GM10248 (cell line): ENCODE data around the gene PIP5K1C.

ENCODE experiments used
- CTCF ChIA-PET: fragments of 300-600 bp; sonication (Branson Sonifier 250); formaldehyde crosslinking; extraction: SDS; loops from one replicate; lab custom pipeline; 2021; ENCODE audit warnings: antibody characterized with exemption; lab: Yijun Ruan, JAX
- POLR2A ChIA-PET: fragments of 350-650 bp; sonication (Branson Sonifier 250); formaldehyde crosslinking; extraction: SDS; loops from one replicate; lab custom pipeline; 2020; ENCODE audit warnings: antibody characterized with exemption; lab: Yijun Ruan, JAX
- DNase-seq: peaks from one replicate; pipeline ENCODE4 v3.0.0; 2012; ENCODE audit errors: extremely low spot score
- TF ChIP-seq, protein P1 (sequence below): IDR thresholded peaks from 2 replicates; pipeline ENCODE4 v1.5.1; 2012; ENCODE audit warnings: mild to moderate bottlenecking, low read depth; ENCODE audit errors: extremely low read depth, missing control alignments, control extremely low read depth

PIP5K1C gene

DNA sequence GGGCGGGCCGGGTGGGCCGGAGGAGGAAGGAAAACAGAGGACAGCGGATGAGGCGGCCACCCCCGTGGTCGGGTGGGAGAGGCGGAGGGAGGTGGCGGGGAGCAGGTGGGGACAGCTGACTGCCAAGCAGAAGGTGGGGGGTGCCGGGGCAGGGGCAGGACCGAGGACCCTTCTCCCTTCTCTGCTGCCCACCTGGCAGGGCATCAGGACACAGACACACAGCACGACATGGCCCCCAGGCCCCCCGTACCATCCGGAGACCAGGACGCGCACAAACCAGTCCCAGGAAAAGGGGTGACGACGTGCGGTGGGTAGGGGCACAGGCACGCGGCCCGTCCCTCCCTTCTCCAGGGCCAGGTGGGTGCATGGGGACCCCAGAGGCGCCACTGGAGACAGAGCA lies 62.6 kb downstream of the PIP5K1C start:
- DNase-seq, result no peak
- ChIA-PET POLR2A (no interaction called here), CTCF (no interaction called here)
- TF ChIP-seq, protein P1, sequence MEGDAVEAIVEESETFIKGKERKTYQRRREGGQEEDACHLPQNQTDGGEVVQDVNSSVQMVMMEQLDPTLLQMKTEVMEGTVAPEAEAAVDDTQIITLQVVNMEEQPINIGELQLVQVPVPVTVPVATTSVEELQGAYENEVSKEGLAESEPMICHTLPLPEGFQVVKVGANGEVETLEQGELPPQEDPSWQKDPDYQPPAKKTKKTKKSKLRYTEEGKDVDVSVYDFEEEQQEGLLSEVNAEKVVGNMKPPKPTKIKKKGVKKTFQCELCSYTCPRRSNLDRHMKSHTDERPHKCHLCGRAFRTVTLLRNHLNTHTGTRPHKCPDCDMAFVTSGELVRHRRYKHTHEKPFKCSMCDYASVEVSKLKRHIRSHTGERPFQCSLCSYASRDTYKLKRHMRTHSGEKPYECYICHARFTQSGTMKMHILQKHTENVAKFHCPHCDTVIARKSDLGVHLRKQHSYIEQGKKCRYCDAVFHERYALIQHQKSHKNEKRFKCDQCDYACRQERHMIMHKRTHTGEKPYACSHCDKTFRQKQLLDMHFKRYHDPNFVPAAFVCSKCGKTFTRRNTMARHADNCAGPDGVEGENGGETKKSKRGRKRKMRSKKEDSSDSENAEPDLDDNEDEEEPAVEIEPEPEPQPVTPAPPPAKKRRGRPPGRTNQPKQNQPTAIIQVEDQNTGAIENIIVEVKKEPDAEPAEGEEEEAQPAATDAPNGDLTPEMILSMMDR, result no peak

DNA sequence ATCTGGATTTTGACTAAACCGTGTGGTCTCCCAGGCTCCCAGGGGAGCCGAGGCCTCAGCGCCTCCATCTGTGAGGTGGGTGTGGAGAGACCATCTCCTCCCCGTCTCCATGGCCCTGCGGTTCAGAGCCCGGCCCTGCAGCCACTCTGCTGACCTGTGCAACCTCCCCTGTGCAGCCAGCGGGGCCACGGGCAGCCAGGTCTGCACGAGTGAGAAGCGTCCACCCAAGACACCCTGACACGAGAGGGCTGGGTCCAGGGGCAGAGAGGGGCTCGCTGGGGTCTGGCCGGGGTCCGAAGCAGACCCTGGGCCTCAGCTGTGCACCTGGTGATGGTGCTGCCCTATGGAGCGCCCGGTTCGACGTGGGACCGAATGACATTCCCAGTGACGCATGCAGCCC lies 63.3 kb downstream of the PIP5K1C start:
- DNase-seq, result no peak
- TF ChIP-seq, protein P1, result no peak
- CTCF ChIA-PET, result no interaction called here
- POLR2A ChIA-PET, result no interaction called here

GRCh38 chr19:3636506-3636905 lies 63.8 kb downstream of the PIP5K1C start:
- POLR2A ChIA-PET, result no interaction called here
- CTCF ChIA-PET, result interaction anchor here (1.3 kb wide), 1 partner anchor 91 kb away, joined by 3 read pairs; no protein-coding TSS in a partner anchor
- TF ChIP-seq, protein P1, result no peak
- DNase-seq, result no peak

GRCh38 chr19:3634496-3635045 lies 65.7 kb downstream of the PIP5K1C start:
- TF ChIP-seq, protein P1, result no peak
- CTCF ChIA-PET, result no interaction called here
- POLR2A ChIA-PET, result no interaction called here
- DNase-seq, result no peak

DNA sequence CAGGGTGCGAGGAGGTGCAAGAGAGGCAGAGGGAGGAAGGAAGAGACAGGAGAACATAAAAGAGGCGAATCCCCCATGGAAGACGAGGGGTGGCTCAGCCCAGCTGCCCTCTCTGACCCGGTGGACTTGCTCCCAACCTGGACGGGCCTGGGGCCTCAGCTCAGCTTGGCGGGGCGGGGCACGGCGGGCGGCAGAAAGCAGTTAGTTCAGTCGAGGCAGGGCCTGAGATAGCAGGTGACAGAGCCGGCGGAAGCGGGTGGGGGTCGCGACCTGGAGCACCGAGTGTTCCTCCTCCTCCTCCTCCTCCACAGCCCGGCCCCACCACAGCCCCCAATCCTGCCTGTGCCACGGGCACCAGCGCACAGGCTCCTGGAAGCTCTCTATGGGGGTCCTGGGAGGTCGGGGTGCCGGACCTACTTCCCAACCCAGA lies 66.7 kb downstream of the PIP5K1C start:
- CTCF ChIA-PET, result no interaction called here
- TF ChIP-seq, protein P1, result no peak
- POLR2A ChIA-PET, result no interaction called here
- DNase-seq, result no peak

- POLR2A ChIA-PET, result no interaction called here
- TF ChIP-seq, protein P1, result no peak
- no peak for DNase-seq
- CTCF ChIA-PET, result no interaction called here
These were observed 67.3 kb downstream of the PIP5K1C start for GRCh38 chr19:3632739-3633558.
